ENCODE data around the gene SAA4.
"Not testable (repeated sequence)": the region's sequence is repeated elsewhere in the genome, so short reads cannot be mapped to it uniquely, and the experiment has no call there.

Gene SAA4

GRCh38 chr11:18189476-18190245 lies 46.9 kb downstream of the SAA4 start:
- DNase-seq (ENCODE audit: low read depth in 2 of 2) = not testable (repeated sequence)

- no peak for DNase-seq (ENCODE audit: low read depth in 2 of 2)
These were observed 47.8 kb downstream of the SAA4 start for GRCh38 chr11:18188796-18189195.
